Stomach (tissue), 9 donors: ENCODE data around the gene RFX4. TPM values are rescaled to one million over a fixed set of nuclear protein-coding genes. Genes with fewer than 3 reads are reported as not detected.

ENCODE experiments used
- DNase-seq, 2 donors: peaks; one replicate each; pipeline versions ENCODE4 v3.0.0 to v3.0.0-alpha.2; 2013 to 2019
- H3K27ac ChIP-seq, 5 donors: fragments of 200-600 bp in 4 of 5; sonication (generic) in 4 of 5; one replicate each; pipeline ENCODE4 v1.5.1; 2013 to 2019; ENCODE audit warnings: mild to moderate bottlenecking in 1 of 5, moderate library complexity in 1 of 5
- H3K27me3 ChIP-seq, 3 donors: fragments of 200-600 bp; sonication (generic); one replicate each; pipeline ENCODE4 v1.5.1; 2017 to 2019; ENCODE audit warnings: mixed run types in 1 of 3
- H3K36me3 ChIP-seq, 4 donors: fragments of 200-600 bp; sonication (generic); 1 replicate in 3 of 4; 2 replicates in 1 of 4; pipeline ENCODE4 v1.5.1; 2016 to 2019
- H3K4me1 ChIP-seq, 4 donors: fragments of 200-600 bp; sonication (generic); one replicate each; pipeline ENCODE4 v1.5.1; 2016 to 2019
- H3K4me3 ChIP-seq, 4 donors: fragments of 200-600 bp; sonication (generic) in 3 of 4; one replicate each; pipeline ENCODE4 v1.5.1; 2016 to 2019; ENCODE audit warnings: mild to moderate bottlenecking in 1 of 4
- H3K9me3 ChIP-seq, 4 donors: fragments of 200-600 bp; sonication (generic); one replicate each; pipeline ENCODE4 v1.5.1; 2016 to 2019
- CTCF ChIP-seq, 7 experiments: fragments of 450-650 bp in 4 of 7; fragments of 200-600 bp in 3 of 7; sonication (generic) in 3 of 7; IDR thresholded peaks; one replicate each; pipeline ENCODE4 v1.5.1; 2016 to 2019; ENCODE audit warnings: antibody characterized with exemption in 7 of 7, control low read depth in 2 of 7, mild to moderate bottlenecking in 1 of 7
- EP300 ChIP-seq: sonication (generic); formaldehyde crosslinking; IDR thresholded peaks from one replicate; pipeline ENCODE4 v1.6.1; 2017; ENCODE audit warnings: antibody characterized with exemption
- POLR2A ChIP-seq, 4 donors: fragments of 450-650 bp; IDR thresholded peaks; one replicate each; pipeline ENCODE4 v1.6.1; 2016; ENCODE audit warnings: antibody characterized with exemption in 4 of 4, control low read depth in 2 of 4, mild to moderate bottlenecking in 1 of 4, moderate library complexity in 1 of 4
- POLR2AphosphoS5 ChIP-seq, 3 donors: sonication (generic); formaldehyde crosslinking; IDR thresholded peaks; one replicate each; pipeline ENCODE4 v1.6.1; 2016; ENCODE audit warnings: antibody characterized with exemption in 3 of 3
- WGBS, 5 donors: extraction: QIAGEN DNeasy Blood & Tissue Kit in 3 of 5; methylation state at CpG; one replicate each; pipeline versions ENCODE4 v1.1.5 to v1.1.7; 2013 to 2018; 5-methylcytosine and 5-hydroxymethylcytosine counted together
- intact Hi-C: fragments of 100-400 bp; cut with DNase I; formaldehyde crosslinking; loops from one replicate; pipeline ENCODE4 v1.15.1; 2023; ENCODE audit warnings: low total_unique reads
- polyA plus RNA-seq, 3 donors: library from polyadenylated mRNA; stranded (reverse); fragments of 200-250 nt; gene quantifications; one replicate each; pipeline ENCODE4 v1.2.3, GENCODE V29; 2013
- total RNA-seq, 5 donors: library from RNA; depleted of rRNA; stranded (reverse); fragments of >200 nt; gene quantifications; one replicate each; pipeline versions ENCODE4 v1.1.0 to v1.2.3, GENCODE V29; 2014 to 2016
- donor health status: healthy with polysubstance abuse.
- donor health status: Bipolar disorder and iron deficiency.
- donor health status: healthy.

The RFX4 gene
- total and polyA plus RNA-seq, 8 donors = not detected

- no peaks in the 10 kb centered on the region for H3K36me3 ChIP-seq
- TF ChIP-seq EP300 (no peak), POLR2AphosphoS5 (IDR thresholded peaks at IDR 0.05) (no peak), POLR2A (IDR thresholded peaks at IDR 0.05) (no peak), CTCF (IDR thresholded peaks at IDR 0.05) (no peak)
- H3K4me3 ChIP-seq = no peak overlapping the region
- no peaks in the 10 kb centered on the region for H3K27me3 ChIP-seq
- intact Hi-C loops = no loop called here
- 76 to 88% (median 82%) methylated on average over 2 of the region's 2 CpGs for WGBS, 5 donors
- DNase-seq = no peak
- H3K27ac ChIP-seq = no peak overlapping the region
- no peaks in the 10 kb centered on the region for H3K4me1 ChIP-seq
- peaks cover 0 to 45% (median 39%) of the 10 kb centered on the region in 4 donors for H3K9me3 ChIP-seq
Observed at GRCh38 chr12:106663385-106663784, 80.6 kb downstream of the RFX4 start.

GRCh38 chr12:106669216-106669615, 86.4 kb downstream of the RFX4 start:
- peaks cover 0 to 2% (median under 1%) of the 10 kb centered on the region in 4 donors for H3K9me3 ChIP-seq
- 43 to 58% (median 54%) methylated on average over 3 of the region's 3 CpGs for WGBS, 5 donors
- H3K4me1 ChIP-seq = no peaks in the 10 kb centered on the region
- TF ChIP-seq POLR2A (IDR thresholded peaks at IDR 0.05) (no peak), CTCF (IDR thresholded peaks at IDR 0.05) (no peak), POLR2AphosphoS5 (IDR thresholded peaks at IDR 0.05) (no peak)
- H3K27me3 ChIP-seq = peaks cover 0 to 37% (median 9%) of the 10 kb centered on the region in 3 donors
- H3K27ac ChIP-seq = no peak overlapping the region
- H3K4me3 ChIP-seq = no peak overlapping the region
- no peak for DNase-seq
- intact Hi-C loops = no loop called here
- H3K36me3 ChIP-seq = no peaks in the 10 kb centered on the region

GRCh38 chr12:106670131-106670530, 87.3 kb downstream of the RFX4 start:
- TF ChIP-seq EP300 = no peak
- no peak for TF ChIP-seq CTCF (IDR thresholded peaks at IDR 0.05)
- no peak for TF ChIP-seq POLR2A (IDR thresholded peaks at IDR 0.05)
- TF ChIP-seq POLR2AphosphoS5 (IDR thresholded peaks at IDR 0.05) = no peak
- 75 to 81% (median 80%) methylated on average over 3 of the region's 3 CpGs for WGBS, 5 donors
- DNase-seq = no peak
- no peak overlapping the region for H3K27ac ChIP-seq
- H3K27me3 ChIP-seq = peaks cover 0 to 45% (median 9%) of the 10 kb centered on the region in 3 donors
- no peaks in the 10 kb centered on the region for H3K4me1 ChIP-seq
- no peaks in the 10 kb centered on the region for H3K9me3 ChIP-seq
- intact Hi-C loops = no loop called here
- H3K4me3 ChIP-seq = no peak overlapping the region
- H3K36me3 ChIP-seq = no peaks in the 10 kb centered on the region

GRCh38 chr12:106671840-106672239, 89.0 kb downstream of the RFX4 start:
- Histone ChIP-seq H3K36me3 (no peaks in the 10 kb centered on the region), H3K27ac (no peak overlapping the region), H3K4me3 (no peak overlapping the region), H3K9me3 (no peaks in the 10 kb centered on the region), H3K4me1 (no peaks in the 10 kb centered on the region), H3K27me3 (peaks cover 0 to 45% (median 9%) of the 10 kb centered on the region in 3 donors)
- intact Hi-C loops = no loop called here
- no peak for DNase-seq
- WGBS, 5 donors = 64 to 80% (median 76%) methylated on average over 6 of the region's 6 CpGs
- no peak for TF ChIP-seq POLR2AphosphoS5 (IDR thresholded peaks at IDR 0.05)
- TF ChIP-seq POLR2A (IDR thresholded peaks at IDR 0.05) = no peak

- no peak overlapping the region for H3K27ac ChIP-seq
- 17 to 29% (median 22%) methylated on average over 8 of the region's 8 CpGs for WGBS, 5 donors
- H3K4me1 ChIP-seq = no peaks in the 10 kb centered on the region
- H3K4me3 ChIP-seq = no peak overlapping the region
- no peaks in the 10 kb centered on the region for H3K9me3 ChIP-seq
- H3K36me3 ChIP-seq = no peaks in the 10 kb centered on the region
- H3K27me3 ChIP-seq = peaks cover 0 to 45% (median 9%) of the 10 kb centered on the region in 3 donors
- intact Hi-C loops = no loop called here
- peak in 1 of 2 donors; percentile 19 for DNase-seq
- TF ChIP-seq POLR2AphosphoS5 (IDR thresholded peaks at IDR 0.05) (no peak), EP300 (no peak), CTCF (IDR thresholded peaks at IDR 0.05) (no peak), POLR2A (IDR thresholded peaks at IDR 0.05) (no peak)
Observed at GRCh38 chr12:106672314-106673025, 89.7 kb downstream of the RFX4 start.
